ENCODE measurements around the gene BRINP2. TPM values are rescaled to one million over a fixed set of nuclear protein-coding genes. Genes with fewer than 3 reads are reported as not detected.

BRINP2 gene
- total RNA-seq, 4 donors from 2014 or later: 0.26 to 0.42 TPM; not detected in 2

DNA sequence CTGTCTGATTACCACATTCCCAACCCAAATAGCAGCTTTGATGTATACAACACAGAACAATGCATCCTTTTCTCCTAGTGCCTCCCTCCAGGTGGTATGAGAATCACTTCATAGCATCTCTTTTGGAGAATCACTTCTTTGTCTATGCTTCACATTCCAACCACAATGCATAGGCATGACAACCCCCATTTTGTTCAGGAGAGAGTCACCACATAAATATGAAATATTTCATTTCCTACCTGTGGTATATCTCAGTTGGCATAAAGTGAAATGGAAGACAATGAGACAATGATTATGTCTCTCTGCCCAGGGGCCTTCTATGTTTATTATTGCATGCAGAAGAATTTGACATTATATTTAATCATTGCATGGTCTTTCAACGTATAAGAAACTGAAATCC lies 112.2 kb downstream of the BRINP2 start:
- H3K4me3 ChIP-seq (ENCODE audit: low read depth, poor library complexity, severe bottlenecking): no peak overlapping the region
- intact Hi-C loops (cut with DNase I; ENCODE audit: low total_unique reads): no loop called here
- DNase-seq (ENCODE audit: low spot score in 2 of 2): no peak
- 47 to 50% methylated on average over 1 of the region's 1 CpG for WGBS, 2 donors
- TF ChIP-seq, protein P1, sequence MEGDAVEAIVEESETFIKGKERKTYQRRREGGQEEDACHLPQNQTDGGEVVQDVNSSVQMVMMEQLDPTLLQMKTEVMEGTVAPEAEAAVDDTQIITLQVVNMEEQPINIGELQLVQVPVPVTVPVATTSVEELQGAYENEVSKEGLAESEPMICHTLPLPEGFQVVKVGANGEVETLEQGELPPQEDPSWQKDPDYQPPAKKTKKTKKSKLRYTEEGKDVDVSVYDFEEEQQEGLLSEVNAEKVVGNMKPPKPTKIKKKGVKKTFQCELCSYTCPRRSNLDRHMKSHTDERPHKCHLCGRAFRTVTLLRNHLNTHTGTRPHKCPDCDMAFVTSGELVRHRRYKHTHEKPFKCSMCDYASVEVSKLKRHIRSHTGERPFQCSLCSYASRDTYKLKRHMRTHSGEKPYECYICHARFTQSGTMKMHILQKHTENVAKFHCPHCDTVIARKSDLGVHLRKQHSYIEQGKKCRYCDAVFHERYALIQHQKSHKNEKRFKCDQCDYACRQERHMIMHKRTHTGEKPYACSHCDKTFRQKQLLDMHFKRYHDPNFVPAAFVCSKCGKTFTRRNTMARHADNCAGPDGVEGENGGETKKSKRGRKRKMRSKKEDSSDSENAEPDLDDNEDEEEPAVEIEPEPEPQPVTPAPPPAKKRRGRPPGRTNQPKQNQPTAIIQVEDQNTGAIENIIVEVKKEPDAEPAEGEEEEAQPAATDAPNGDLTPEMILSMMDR (IDR thresholded peaks at IDR 0.05): no peak
- TF ChIP-seq POLR2A (IDR thresholded peaks at IDR 0.05): no peak

DNA sequence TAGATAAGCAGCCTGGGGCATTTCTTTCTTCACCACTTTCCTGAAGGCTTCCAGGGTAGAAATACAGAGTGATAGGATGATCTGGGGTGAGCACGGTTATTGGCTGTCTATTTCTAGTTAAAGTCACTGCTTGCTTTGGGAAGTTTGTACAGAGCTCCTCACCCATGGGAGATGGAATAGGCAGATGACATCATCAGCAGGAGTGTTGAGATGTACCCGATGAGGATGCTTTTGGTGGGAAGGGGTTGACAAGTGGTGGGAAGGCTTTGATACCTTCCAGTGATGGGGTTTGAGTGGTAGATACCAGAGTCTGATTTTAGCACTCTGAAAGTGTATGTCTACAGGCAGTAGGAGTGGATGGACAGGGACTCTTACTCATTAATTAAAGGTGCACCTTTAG lies 112.6 kb downstream of the BRINP2 start:
- WGBS, 2 donors: 64 to 83% methylated on average over 2 of the region's 2 CpGs
- H3K4me3 ChIP-seq (ENCODE audit: low read depth, poor library complexity, severe bottlenecking): no peak overlapping the region
- DNase-seq (ENCODE audit: low spot score in 2 of 2): no peak
- intact Hi-C loops (cut with DNase I; ENCODE audit: low total_unique reads): no loop called here
- TF ChIP-seq, protein P1 (IDR thresholded peaks at IDR 0.05): no peak
- no peak for TF ChIP-seq POLR2A (IDR thresholded peaks at IDR 0.05)

DNA sequence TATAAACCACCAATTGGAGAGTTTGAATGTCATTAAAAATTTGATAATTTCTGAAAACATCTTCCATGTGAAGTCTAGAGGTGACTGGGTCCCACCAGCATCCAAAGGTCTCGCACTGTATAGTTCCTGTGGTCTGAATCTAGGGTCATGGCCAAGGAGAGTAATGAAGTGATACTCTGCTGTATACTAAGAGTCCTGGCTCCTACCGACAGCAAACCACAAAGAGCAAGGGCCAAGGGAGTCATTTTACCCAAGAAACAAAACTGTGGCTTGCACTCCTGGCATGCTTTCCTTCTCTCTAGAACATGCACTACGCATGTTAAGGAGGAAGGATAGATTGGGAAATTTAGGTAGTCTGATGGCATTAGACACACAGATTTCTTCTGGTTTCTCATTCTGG lies 115.6 kb downstream of the BRINP2 start:
- no peak for TF ChIP-seq POLR2A (IDR thresholded peaks at IDR 0.05)
- TF ChIP-seq, protein P1 (IDR thresholded peaks at IDR 0.05): no peak
- DNase-seq (ENCODE audit: low spot score in 2 of 2): no peak
- H3K4me3 ChIP-seq (ENCODE audit: low read depth, poor library complexity, severe bottlenecking): no peak overlapping the region
- WGBS, 2 donors: 76 to 79% methylated on average over 3 of the region's 3 CpGs
- intact Hi-C loops (cut with DNase I; ENCODE audit: low total_unique reads): no loop called here

DNA sequence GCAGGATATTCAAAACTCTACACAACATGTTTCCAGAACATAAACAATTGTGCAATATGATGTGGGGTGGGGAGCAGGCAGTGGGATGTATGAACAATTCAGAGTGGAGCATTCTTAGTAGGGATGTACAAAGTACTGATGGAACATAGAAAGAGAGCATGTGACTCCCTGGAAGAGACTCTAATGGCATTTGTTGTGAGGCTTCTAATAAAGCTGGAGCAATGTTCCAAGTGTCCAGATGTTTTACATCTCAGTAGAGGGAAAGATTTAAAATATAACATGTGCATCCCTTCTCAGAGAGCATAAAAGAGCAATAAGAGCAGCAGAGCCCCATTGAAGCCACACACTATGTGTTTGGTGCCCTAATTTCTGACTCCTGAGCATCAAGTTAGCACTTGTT lies 116.5 kb downstream of the BRINP2 start:
- no peak for TF ChIP-seq POLR2A (IDR thresholded peaks at IDR 0.05)
- TF ChIP-seq, protein P1 (IDR thresholded peaks at IDR 0.05): no peak

DNA sequence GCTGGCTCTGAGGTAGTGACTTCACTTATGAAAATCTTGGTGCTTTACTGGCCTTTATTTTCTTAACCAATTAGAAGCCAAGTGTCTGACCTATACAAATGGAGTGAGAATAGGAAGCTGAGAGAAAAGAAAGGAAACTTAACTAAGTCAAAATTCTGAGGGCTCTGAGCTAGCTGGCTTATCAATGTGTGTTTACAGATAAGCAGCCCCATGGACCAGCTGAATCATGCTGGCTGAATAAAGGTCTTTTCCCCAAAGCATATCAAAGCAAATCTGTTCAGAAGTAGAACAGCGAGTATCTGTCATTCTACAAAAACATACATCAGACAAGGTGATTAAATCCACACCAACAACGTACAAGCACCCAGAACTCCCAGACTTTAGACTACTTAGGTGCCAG lies 117.2 kb downstream of the BRINP2 start:
- intact Hi-C loops (cut with DNase I; ENCODE audit: low total_unique reads): no loop called here
- no peak for DNase-seq (ENCODE audit: low spot score in 2 of 2)
- WGBS, 2 donors: 39 to 54% methylated on average over 2 of the region's 2 CpGs
- TF ChIP-seq POLR2A (IDR thresholded peaks at IDR 0.05): no peak
- TF ChIP-seq, protein P1 (IDR thresholded peaks at IDR 0.05): no peak
- H3K4me3 ChIP-seq (ENCODE audit: low read depth, poor library complexity, severe bottlenecking): no peak overlapping the region

More for the DNA sequence above, 116.5 kb downstream of the BRINP2 start:
- DNase-seq (ENCODE audit: low spot score in 2 of 2): no peak
- H3K4me3 ChIP-seq (ENCODE audit: low read depth, poor library complexity, severe bottlenecking): no peak overlapping the region
- intact Hi-C loops (cut with DNase I; ENCODE audit: low total_unique reads): no loop called here

DNA sequence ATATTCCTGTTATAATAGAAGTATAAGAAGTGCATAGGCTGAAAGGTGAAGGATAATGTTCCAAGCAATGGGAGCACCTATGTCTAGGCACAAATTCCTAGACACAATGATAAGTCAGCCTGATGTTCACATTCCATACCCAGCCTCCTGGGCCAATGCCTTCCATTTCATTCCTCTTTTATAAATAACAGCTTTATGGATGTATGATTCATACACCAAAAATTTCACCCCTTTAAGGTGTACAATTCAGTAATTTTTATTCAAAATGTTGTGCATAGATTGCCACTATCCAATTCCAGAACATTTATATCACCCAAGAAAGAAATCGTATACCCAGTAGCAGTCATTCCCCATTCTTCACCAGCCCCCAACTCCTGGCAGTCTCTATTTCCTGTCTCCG lies 118.8 kb downstream of the BRINP2 start:
- H3K4me3 ChIP-seq (ENCODE audit: low read depth, poor library complexity, severe bottlenecking): no peak overlapping the region
- TF ChIP-seq, protein P1 (IDR thresholded peaks at IDR 0.05): no peak
- TF ChIP-seq POLR2A (IDR thresholded peaks at IDR 0.05): no peak
- WGBS, 2 donors: 70 to 74% methylated on average over 2 of the region's 2 CpGs
- intact Hi-C loops (cut with DNase I; ENCODE audit: low total_unique reads): no loop called here
- no peak for DNase-seq (ENCODE audit: low spot score in 2 of 2)
